HG03439 (cell line): Measurements from ENCODE around the gene PTPRE.

Experiments used
- ATAC-seq: cut with Tn5 transposase; IDR thresholded peaks from one replicate; pipeline ENCODE4 v1.9.1; 2021; ENCODE audit warnings: mild to moderate bottlenecking, moderate library complexity; ENCODE audit not compliant: unreplicated experiment

The PTPRE gene

DNA sequence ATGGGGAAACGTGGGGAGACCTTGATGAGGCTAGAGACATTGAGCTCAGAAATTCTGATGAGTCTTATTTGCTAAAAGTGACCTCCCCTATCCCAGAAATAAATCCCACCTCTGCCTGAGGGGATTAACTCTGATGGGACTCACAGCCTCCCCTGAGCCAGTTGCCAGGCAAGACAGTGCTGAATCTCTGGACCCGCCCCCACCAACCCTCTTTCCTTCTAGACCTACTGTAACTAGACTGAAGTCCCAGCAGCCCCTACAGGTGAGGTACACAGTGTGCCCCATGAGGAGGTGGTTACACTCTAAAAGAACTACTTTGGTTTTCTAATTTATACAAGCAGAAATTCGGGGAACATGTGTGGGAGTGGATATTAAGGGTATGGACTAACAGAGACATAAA, 42.9 kb downstream of the PTPRE start:
- no peak for ATAC-seq

GRCh38 chr10:127951861-127952574, 45.1 kb downstream of the PTPRE start:
- no peak for ATAC-seq

- ATAC-seq, result no peak
These were observed 45.6 kb downstream of the PTPRE start for GRCh38 chr10:127952575-127952869.

DNA sequence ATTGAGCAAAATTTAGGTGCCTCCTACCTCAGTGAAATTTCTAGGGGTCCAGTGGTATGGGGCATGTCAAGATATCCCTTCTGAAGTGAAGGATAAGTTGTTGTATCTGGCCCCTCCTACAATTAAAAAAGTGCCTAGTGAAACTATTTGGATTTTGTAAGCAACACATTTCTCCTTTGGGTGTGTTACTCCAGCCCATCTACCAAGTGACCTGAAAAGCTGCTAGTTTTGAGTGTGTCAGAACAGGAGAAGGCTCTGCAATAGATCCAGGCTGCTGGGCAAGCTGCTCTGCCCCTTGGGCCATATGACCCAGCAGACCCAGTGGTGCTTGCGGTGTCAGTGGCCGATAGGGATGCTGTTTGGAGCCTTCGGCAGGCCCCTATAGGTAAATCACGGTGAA, 46.0 kb downstream of the PTPRE start:
- ATAC-seq, result no peak

DNA sequence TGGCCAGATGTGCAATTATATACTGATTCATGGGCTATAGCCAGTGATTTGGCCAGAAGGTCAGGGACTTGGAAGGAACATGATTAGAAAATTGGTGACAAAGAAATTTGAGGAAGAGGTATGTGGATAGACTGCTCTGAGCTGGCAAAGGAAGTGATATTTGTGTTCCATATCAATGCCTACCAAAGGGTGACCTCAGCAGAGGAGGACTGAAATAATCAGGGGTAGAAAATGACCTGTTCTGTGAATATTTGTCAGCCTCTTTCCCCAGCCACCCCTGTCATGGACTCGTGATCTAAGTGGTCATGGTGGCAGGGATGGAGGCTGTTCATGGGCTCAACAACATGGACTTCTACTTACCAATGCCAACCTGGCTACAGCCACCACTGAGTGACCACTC, 47.0 kb downstream of the PTPRE start:
- ATAC-seq, result no peak

- no peak for ATAC-seq
These were observed 52.5 kb downstream of the PTPRE start for GRCh38 chr10:127959428-127959827.

DNA sequence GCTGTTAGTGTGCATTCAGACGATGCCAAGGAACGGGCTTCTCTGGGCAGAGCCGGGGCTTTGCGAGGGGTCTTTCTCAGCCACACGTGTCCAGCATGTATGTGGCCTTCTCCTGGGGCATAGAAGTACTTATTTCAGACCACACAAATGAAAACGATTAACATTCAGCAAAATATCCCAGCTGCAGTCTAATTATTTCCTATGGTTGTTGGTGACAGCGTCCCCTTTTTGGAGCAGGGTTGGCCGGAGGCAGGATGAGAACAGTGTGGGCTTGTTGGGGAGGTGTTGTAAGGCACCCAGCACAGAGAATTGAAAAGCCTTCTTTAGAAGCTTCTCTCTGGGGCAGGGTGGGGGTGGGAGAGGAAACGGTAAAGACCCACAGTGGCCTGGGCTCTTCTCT, 54.2 kb downstream of the PTPRE start:
- no peak for ATAC-seq

- ATAC-seq, result no peak
These were observed 55.3 kb downstream of the PTPRE start for GRCh38 chr10:127962205-127962604.

GRCh38 chr10:127963136-127963535, 56.2 kb downstream of the PTPRE start:
- no peak for ATAC-seq

- no peak for ATAC-seq
These were observed 57.7 kb downstream of the PTPRE start for GRCh38 chr10:127964621-127965020.

DNA sequence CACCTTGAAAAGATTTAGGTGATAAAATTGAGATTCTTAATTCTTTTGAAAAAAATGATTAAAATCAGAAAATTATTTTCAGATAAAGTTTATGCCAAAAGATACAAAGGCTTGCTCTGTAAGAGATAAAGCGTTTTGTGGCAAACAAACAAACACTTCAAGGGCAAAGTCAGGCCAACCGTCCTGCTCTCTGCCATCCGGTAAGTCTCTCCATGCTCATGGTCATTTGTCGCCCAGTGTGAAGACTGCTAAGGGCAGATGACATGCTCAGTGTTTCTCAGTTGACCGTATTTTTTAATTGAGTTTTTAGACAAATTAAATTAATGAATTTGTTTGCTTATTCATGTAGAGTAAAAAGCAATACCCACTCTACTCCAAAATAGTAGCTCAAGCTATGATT, 60.0 kb downstream of the PTPRE start:
- no peak for ATAC-seq

DNA sequence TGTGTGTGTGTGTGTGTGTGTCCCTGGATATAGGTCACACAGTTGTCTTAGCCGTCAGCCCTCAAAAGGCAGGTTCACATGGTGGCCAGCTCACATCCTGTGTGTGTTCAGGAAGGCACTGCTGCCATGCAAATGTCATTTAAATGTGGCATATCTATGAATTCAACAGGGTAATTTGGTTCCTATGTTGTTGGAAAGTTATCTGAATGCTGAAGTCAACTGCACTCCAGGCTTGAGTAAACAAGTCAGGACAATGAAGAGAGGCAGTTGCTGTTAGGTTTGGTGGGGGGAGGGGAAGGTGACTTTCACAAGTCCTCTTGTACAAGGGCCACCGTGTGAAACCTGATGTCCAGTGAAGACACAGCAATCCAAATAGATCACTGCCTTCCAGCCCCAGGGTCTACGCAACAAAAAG, 61.1 kb downstream of the PTPRE start:
- ATAC-seq, result no peak

- no peak for ATAC-seq
These were observed 61.8 kb downstream of the PTPRE start for GRCh38 chr10:127968659-127969058.

GRCh38 chr10:127971101-127971946, 64.4 kb downstream of the PTPRE start:
- ATAC-seq, result no peak

DNA sequence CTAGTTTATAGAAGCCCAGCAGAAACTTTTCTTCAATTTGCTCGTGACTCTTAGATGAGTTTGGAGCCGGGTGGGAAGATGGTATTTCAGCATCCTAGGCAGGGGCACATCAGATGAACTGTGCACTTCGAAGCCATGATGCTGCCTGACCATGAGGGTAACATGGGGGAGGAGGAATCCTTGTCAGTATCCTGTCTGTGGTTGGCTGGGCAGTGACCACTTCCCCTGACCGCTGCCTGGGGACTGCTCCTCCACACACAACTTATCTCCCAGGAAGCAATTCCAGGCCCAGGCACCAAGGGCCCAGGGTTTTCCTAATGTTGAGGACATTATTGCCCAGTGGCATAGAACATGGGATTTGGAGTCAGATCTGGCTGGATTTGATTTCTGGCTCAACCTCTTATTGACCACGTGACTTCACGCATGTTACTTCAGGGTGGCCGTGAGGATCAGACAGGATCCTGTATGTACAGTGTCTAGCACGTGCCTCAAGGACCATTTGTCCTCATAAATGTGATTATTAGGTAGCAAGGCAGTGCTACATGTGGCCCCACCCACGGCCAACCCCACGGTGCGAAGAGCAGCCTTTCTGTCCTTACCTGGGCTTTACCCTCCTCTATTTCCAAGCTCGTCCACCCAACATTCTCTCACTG, 65.2 kb downstream of the PTPRE start:
- ATAC-seq, result no peak

DNA sequence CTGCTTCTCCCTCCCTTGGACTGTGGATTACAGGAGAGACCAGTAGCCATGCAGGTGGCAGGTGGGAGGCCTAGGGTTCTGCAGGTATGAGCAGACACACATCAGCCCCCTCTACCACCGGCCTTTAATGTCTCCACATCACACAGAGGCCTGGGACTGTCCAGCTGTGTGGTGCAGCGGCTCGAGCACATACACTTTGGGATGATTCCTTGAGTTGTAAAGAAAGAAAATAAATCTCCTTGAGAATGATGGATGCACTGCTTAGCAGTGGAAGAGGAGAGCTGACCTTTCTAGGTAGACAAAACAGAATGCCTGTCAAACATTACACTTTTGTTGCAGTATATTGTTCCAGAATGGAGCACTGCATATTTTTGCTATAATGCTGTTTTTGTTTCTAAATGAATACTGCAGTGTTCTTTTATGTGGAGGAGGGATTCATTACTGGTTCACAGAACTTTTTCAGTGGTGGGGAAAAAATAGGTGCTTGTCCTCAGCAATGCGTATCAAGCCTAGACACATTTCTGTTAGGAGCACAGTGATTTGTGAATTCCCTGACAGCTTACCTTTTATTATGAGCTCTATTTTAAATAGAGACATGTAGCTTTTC, 66.0 kb downstream of the PTPRE start:
- ATAC-seq, result no peak

- no peak for ATAC-seq
These were observed 66.9 kb downstream of the PTPRE start for GRCh38 chr10:127973791-127974311.

DNA sequence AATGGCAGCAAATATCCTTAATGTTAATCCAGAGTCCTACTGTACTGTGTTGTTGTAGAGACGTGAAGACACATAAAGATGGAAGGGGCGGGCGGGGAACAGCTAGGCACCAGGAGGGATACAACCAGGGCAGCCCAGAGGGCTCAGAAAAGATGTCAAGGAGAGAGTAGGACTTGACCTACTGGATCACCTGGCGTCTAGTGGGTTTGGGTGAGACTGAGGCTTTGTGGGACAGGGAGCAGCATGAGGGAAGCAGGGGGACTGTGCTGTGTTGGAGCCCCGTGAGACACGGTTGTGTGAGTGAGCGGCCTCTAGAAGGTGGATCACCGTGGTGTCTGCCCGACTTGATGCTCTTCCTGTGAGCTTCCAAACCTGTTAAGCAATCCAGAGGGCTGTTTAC, 68.0 kb downstream of the PTPRE start:
- no peak for ATAC-seq

DNA sequence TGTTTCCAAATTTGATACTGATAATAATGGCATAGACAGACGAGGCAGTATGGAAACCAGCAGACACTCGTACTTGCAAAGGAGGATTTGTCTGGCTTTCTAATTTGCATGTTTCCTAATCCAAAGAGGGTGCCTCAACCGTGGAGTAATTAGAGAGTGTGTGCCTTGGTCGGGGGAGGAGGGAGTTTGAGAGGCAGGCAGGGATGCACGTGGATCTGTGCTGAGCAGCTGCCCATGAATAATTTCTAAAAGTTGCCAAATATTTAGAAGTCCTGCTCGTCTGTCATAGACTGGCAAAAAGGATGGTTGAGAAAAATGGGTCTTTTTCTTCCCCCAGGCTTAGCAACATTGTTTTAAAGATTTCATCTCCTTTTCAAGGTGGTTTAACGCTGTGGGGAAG, 69.4 kb downstream of the PTPRE start:
- ATAC-seq, result no peak

- ATAC-seq, result no peak
These were observed 69.9 kb downstream of the PTPRE start for GRCh38 chr10:127976701-127977356.
